ENCODE data around the gene UNC80.
"Not testable (repeated sequence)": the region's sequence is repeated elsewhere in the genome, so short reads cannot be mapped to it uniquely, and the experiment has no call there.

Gene UNC80

DNA sequence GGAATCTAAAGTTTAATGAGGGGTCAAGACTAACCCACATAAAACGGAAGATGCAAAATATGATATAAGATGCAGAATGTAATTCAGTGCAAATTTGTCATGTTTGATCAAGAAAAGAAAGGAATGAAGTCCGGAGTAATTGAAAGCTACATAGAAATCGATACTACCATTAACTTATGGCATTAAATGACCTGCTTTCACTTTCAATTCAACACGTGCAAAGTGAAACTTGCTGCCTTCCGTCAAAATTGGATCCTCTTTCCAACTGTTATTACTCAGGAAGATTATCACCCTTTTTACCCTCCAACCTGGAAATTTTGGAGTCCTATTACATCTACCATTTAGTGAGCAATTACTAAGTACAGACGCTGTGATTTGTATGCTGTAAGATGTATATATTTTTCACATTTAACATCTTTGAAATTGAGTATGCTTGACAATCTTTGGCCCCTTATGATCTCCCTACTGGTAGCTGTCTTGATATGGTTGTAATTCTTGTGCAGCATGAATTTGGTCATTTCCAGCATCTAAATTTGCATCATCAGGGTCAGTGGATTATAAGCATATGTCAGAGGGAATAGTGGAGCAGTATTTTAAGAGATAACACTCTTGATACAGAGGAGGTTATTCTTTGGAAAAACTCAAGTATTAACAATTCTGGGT lies 18.6 kb downstream of the UNC80 start:
- DNase-seq (ENCODE audit: low read depth, low spot score): no peak
- no peak overlapping the region for H3K4me3 ChIP-seq

DNA sequence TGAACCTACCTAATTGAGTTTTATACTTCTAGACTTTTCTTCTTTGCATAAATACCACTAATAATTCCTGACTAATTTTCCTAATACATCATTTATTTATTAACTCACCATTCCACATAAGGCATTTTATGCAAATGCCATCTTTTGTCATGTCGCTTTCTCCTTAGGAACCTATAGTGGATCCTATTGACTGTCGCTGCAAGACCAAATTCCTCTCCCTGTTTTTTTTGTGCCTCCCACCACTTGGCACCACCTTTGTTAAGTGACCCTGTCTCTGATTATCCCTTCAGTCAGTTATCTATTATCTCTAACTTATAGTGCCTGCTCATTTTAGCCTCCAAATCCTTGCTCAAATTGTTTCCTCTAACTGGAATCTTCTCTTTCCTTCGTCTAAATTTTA lies 19.5 kb downstream of the UNC80 start:
- H3K27ac ChIP-seq: no peak overlapping the region
- H3K9ac ChIP-seq (ENCODE audit: insufficient read length): no peak overlapping the region
- no peaks in the 10 kb centered on the region for H3K36me3 ChIP-seq (ENCODE audit: insufficient read depth, low read length)
- no peak for DNase-seq (ENCODE audit: low read depth, low spot score)
- no peak for TF ChIP-seq EZH2 (IDR thresholded peaks at IDR 0.05)
- no peak for TF ChIP-seq POLR2AphosphoS5 (IDR thresholded peaks at IDR 0.05; ENCODE audit: borderline replicate concordance, low read depth, low read length)
- no peak for TF ChIP-seq FOXP2 (optimal IDR thresholded peaks at IDR 0.05; ENCODE audit: control extremely low read depth, extremely low read length, insufficient read depth)
- no peaks in the 10 kb centered on the region for H3K9me3 ChIP-seq (ENCODE audit: low read depth, low read length)
- H3K4me3 ChIP-seq: no peak overlapping the region

More for the DNA sequence above, 18.6 kb downstream of the UNC80 start:
- Histone ChIP-seq H3K9me3 (ENCODE audit: low read depth, low read length) (no peaks in the 10 kb centered on the region), H3K36me3 (ENCODE audit: insufficient read depth, low read length) (no peaks in the 10 kb centered on the region), H3K27ac (no peak overlapping the region), H3K9ac (ENCODE audit: insufficient read length) (no peak overlapping the region)
- TF ChIP-seq EZH2 (IDR thresholded peaks at IDR 0.05): no peak
- TF ChIP-seq POLR2AphosphoS5 (IDR thresholded peaks at IDR 0.05; ENCODE audit: borderline replicate concordance, low read depth, low read length): no peak
- TF ChIP-seq FOXP2 (optimal IDR thresholded peaks at IDR 0.05; ENCODE audit: control extremely low read depth, extremely low read length, insufficient read depth): no peak

DNA sequence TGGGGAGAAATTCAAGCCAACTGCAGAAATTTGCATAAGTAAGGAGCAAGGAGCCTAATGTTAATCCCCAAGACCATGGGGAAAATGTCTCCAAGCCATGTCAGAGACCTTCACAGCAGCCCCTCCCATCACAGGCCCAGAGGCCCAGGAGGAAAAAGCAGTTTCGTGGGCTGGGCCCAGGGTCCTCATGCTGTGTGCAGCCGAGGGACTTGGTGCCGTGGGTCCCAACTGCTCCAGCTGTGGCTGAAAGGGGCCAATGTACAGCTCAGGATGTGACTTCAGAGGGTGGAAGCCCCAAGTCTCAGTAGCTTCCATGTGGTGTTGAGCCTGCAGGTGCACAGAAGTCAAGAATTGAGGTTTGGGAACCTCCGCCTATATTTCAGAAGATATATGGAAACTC lies 23.8 kb downstream of the UNC80 start:
- DNase-seq (ENCODE audit: low read depth, low spot score); H3K9me3 ChIP-seq (ENCODE audit: low read depth, low read length); H3K27ac ChIP-seq; H3K36me3 ChIP-seq (ENCODE audit: insufficient read depth, low read length); H3K9ac ChIP-seq (ENCODE audit: insufficient read length); H3K4me3 ChIP-seq: not testable (repeated sequence)

DNA sequence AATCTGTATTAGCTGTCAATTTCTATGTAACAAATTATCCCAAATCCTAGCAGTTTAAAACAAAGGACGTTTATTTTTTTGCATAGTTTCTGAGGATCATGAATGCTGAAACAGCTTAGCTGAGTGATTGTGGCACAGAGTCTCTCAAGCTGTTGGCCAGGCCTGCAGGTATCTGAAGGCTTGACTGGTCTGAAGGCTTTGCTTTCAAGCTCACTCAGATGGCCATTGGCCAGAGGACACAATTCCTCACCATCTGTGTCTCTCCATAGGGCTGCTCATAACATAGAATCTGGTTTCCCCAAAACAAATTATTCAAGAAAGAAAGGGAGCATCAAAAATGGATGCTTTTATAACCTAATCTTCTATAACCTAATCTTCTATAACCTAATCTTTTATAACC lies 33.7 kb downstream of the UNC80 start:
- no peaks in the 10 kb centered on the region for H3K36me3 ChIP-seq (ENCODE audit: insufficient read depth, low read length)
- no peak overlapping the region for H3K27ac ChIP-seq
- no peak for DNase-seq (ENCODE audit: low read depth, low spot score)
- H3K9ac ChIP-seq (ENCODE audit: insufficient read length): no peak overlapping the region
- TF ChIP-seq FOXP2 (optimal IDR thresholded peaks at IDR 0.05; ENCODE audit: control extremely low read depth, extremely low read length, insufficient read depth): no peak
- H3K9me3 ChIP-seq (ENCODE audit: low read depth, low read length): no peaks in the 10 kb centered on the region
- H3K4me3 ChIP-seq: no peak overlapping the region

DNA sequence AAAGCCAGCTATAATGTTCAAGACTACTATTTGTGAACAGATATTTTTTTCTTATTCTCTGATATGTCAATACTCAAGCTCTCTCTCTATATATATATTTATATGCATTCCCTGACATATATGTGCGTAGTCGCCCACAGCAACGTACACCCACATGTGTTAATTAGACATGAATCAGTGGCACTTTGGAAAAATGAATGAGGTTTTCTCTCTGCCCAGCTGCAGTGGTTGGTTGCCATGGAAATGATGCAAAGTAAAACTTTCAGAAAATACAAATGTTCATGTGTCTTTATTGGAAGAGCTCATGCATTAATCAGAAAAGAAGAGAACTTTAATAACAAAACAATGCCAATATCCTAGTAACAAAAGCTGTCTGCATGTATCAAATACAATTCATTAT lies 34.7 kb downstream of the UNC80 start:
- no peaks in the 10 kb centered on the region for H3K9me3 ChIP-seq (ENCODE audit: low read depth, low read length)
- no peak overlapping the region for H3K9ac ChIP-seq (ENCODE audit: insufficient read length)
- no peak overlapping the region for H3K27ac ChIP-seq
- H3K4me3 ChIP-seq: no peak overlapping the region
- DNase-seq (ENCODE audit: low read depth, low spot score): no peak
- no peaks in the 10 kb centered on the region for H3K36me3 ChIP-seq (ENCODE audit: insufficient read depth, low read length)
- TF ChIP-seq EZH2 (IDR thresholded peaks at IDR 0.05) (no peak), POLR2AphosphoS5 (IDR thresholded peaks at IDR 0.05; ENCODE audit: borderline replicate concordance, low read depth, low read length) (no peak), FOXP2 (optimal IDR thresholded peaks at IDR 0.05; ENCODE audit: control extremely low read depth, extremely low read length, insufficient read depth) (no peak)

DNA sequence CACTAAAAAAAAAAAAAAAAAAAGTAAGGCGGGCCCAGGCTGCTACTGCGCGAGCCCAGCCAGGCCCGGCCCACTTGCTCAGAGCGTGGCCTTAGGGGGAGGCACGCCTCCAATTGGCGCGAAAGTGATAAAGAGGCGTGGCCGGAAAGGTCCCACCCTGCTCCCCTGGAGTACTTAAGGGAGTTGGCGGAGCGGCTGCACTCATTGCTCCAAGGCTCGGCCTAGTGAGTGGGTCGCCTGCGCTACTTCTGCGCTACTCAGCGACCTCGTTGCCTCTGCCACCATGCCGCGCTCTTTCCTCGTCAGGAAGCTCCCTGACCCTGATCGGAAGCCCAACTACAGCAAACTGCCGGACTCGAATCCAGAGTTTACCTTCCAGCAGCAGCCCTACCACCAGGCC lies 36.9 kb downstream of the UNC80 start:
- Histone ChIP-seq H3K4me3 (no peak overlapping the region), H3K27ac (no peak overlapping the region), H3K36me3 (ENCODE audit: insufficient read depth, low read length) (no peaks in the 10 kb centered on the region), H3K9ac (ENCODE audit: insufficient read length) (no peak overlapping the region), H3K9me3 (ENCODE audit: low read depth, low read length) (no peaks in the 10 kb centered on the region)
- TF ChIP-seq FOXP2 (optimal IDR thresholded peaks at IDR 0.05; ENCODE audit: control extremely low read depth, extremely low read length, insufficient read depth) (no peak), EZH2 (IDR thresholded peaks at IDR 0.05) (no peak), POLR2AphosphoS5 (IDR thresholded peaks at IDR 0.05; ENCODE audit: borderline replicate concordance, low read depth, low read length) (no peak)
- no peak for DNase-seq (ENCODE audit: low read depth, low spot score)

DNA sequence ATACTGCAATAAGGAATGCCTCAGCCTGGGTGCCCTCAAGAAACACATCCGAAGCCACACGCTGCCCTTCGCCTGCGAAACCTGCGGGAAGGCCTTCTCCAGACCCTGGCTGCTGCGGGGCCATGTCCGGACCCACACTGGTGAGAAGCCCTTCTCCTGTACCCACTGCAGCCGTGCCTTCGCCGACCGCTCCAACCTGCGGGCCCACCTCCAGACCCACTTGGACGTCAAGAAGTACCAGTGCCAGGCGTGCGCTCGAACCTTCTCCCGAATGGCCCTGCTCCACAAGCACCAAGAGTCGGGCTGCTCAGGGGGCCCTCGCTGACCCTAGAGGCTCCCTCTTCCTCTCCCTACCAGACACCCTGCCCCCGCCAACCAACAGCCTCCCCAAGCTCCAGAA lies 37.6 kb downstream of the UNC80 start:
- H3K9me3 ChIP-seq (ENCODE audit: low read depth, low read length): no peaks in the 10 kb centered on the region
- DNase-seq (ENCODE audit: low read depth, low spot score): no peak
- H3K27ac ChIP-seq: no peak overlapping the region
- no peaks in the 10 kb centered on the region for H3K36me3 ChIP-seq (ENCODE audit: insufficient read depth, low read length)
- no peak overlapping the region for H3K9ac ChIP-seq (ENCODE audit: insufficient read length)
- no peak for TF ChIP-seq POLR2AphosphoS5 (IDR thresholded peaks at IDR 0.05; ENCODE audit: borderline replicate concordance, low read depth, low read length)
- no peak for TF ChIP-seq EZH2 (IDR thresholded peaks at IDR 0.05)
- TF ChIP-seq FOXP2 (optimal IDR thresholded peaks at IDR 0.05; ENCODE audit: control extremely low read depth, extremely low read length, insufficient read depth): no peak
- H3K4me3 ChIP-seq: no peak overlapping the region

DNA sequence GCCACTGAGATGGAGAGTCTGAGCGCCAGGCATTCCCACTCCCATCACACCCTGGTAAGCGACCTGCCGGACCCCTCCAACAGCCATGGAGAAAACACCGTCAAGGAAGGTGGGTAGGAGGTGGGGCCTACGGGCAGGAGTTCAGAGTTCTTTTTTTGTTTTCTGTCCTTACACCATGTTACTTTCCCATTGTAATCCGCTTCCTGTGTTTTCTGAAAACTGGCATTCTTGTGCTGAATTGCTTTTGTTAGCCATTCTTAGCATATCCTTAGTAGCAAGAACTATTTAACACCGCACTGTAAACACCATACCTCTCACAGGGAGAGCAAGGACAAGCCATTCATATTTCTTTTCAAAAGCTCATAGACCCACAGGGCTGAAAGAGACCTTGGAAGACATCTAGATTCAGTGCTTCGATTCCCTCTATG lies 46.2 kb downstream of the UNC80 start:
- Histone ChIP-seq H3K9me3 (ENCODE audit: low read depth, low read length) (no peaks in the 10 kb centered on the region), H3K9ac (ENCODE audit: insufficient read length) (no peak overlapping the region), H3K27ac (no peak overlapping the region), H3K36me3 (ENCODE audit: insufficient read depth, low read length) (no peaks in the 10 kb centered on the region), H3K4me3 (no peak overlapping the region)
- TF ChIP-seq EZH2 (IDR thresholded peaks at IDR 0.05) (no peak), FOXP2 (optimal IDR thresholded peaks at IDR 0.05; ENCODE audit: control extremely low read depth, extremely low read length, insufficient read depth) (no peak), POLR2AphosphoS5 (IDR thresholded peaks at IDR 0.05; ENCODE audit: borderline replicate concordance, low read depth, low read length) (no peak)
- no peak for DNase-seq (ENCODE audit: low read depth, low spot score)

DNA sequence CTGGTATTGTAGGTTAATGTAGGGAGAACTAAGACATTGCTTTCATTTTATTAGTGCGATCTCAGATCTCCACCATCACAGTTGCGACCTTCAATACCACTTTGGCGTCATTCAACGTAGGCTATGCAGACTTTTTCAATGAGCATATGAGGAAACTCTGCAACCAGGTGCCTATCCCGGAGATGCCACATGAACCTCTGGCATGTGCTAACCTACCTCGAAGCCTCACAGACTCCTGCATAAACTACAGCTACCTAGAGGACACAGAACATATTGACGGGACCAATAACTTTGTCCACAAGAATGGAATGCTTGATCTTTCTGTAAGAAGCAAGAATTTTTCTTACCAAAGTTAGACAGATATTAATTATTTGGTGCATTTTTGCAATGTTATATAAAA lies 47.3 kb downstream of the UNC80 start:
- no peaks in the 10 kb centered on the region for H3K9me3 ChIP-seq (ENCODE audit: low read depth, low read length)
- TF ChIP-seq POLR2AphosphoS5 (IDR thresholded peaks at IDR 0.05; ENCODE audit: borderline replicate concordance, low read depth, low read length) (no peak), FOXP2 (optimal IDR thresholded peaks at IDR 0.05; ENCODE audit: control extremely low read depth, extremely low read length, insufficient read depth) (no peak), EZH2 (IDR thresholded peaks at IDR 0.05) (no peak)
- no peaks in the 10 kb centered on the region for H3K36me3 ChIP-seq (ENCODE audit: insufficient read depth, low read length)
- H3K9ac ChIP-seq (ENCODE audit: insufficient read length): no peak overlapping the region
- H3K4me3 ChIP-seq: no peak overlapping the region
- H3K27ac ChIP-seq: no peak overlapping the region
- DNase-seq (ENCODE audit: low read depth, low spot score): no peak

Data from SK-N-MC (cell line).